ENCODE results near the gene YKT6. TPM values are rescaled to one million over a fixed set of nuclear protein-coding genes. Genes with fewer than 3 reads are reported as not detected.

Gene YKT6
- total and polyA plus RNA-seq, 2 experiments from 2014 or later = 59.8 to 105 TPM

DNA sequence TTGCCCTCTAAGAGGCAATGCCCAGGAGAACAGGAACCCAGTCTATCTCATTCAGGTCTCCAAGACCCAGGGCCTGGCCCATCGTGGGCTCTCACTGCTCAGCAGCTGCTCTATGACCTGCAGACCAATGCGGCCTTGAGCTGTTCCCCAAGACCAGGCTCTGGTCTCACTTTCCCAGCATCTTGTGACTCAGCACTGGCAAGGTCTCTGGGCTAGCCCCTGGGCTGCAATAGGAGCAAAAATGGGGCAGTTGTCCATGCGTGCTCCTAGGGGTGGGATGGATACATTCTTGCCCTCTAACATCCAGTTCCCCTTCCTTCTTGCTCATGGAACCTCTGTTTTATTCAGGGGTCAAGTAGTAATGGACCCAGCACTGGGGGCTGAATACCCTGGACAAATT, 25.0 kb upstream of the YKT6 start:
- DNase-seq (ENCODE audit: low read depth in 1 of 2, low spot score in 1 of 2) = no peak
- Histone ChIP-seq H3K4me1 (ENCODE audit: low read depth) (no peaks in the 10 kb centered on the region), H3K27me3 (no peaks in the 10 kb centered on the region), H3K4me3 (no peak overlapping the region), H3K36me3 (no peaks in the 10 kb centered on the region), H3K9me3 (ENCODE audit: low read depth) (no peaks in the 10 kb centered on the region), H3K27ac (no peak overlapping the region)
- TF ChIP-seq, protein P1, sequence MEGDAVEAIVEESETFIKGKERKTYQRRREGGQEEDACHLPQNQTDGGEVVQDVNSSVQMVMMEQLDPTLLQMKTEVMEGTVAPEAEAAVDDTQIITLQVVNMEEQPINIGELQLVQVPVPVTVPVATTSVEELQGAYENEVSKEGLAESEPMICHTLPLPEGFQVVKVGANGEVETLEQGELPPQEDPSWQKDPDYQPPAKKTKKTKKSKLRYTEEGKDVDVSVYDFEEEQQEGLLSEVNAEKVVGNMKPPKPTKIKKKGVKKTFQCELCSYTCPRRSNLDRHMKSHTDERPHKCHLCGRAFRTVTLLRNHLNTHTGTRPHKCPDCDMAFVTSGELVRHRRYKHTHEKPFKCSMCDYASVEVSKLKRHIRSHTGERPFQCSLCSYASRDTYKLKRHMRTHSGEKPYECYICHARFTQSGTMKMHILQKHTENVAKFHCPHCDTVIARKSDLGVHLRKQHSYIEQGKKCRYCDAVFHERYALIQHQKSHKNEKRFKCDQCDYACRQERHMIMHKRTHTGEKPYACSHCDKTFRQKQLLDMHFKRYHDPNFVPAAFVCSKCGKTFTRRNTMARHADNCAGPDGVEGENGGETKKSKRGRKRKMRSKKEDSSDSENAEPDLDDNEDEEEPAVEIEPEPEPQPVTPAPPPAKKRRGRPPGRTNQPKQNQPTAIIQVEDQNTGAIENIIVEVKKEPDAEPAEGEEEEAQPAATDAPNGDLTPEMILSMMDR (IDR thresholded peaks at IDR 0.05; ENCODE audit: low read depth, low read length) = no peak

DNA sequence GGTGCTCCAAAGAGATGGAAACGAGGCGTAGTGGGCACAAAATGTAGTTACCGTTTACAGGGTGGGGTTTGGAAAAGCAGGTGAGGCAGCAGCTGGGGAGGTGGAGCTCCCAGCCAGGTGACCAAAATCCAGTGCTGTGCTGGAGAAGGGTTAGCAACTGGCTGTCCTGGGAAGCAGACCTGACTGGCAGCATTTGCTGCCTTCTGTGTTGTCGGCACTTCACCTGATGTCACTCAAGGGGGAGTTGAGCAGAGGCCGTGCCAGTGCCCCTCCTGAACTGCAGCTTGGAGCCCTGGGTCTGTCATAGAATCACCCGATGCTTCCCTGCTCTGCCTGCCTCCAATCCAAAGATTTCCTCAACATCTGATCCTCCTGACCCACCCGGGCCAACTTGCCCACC, 24.3 kb upstream of the YKT6 start:
- Histone ChIP-seq H3K27me3 (no peaks in the 10 kb centered on the region), H3K36me3 (no peaks in the 10 kb centered on the region), H3K4me3 (no peak overlapping the region), H3K4me1 (ENCODE audit: low read depth) (no peaks in the 10 kb centered on the region), H3K27ac (no peak overlapping the region), H3K9me3 (ENCODE audit: low read depth) (no peaks in the 10 kb centered on the region)
- no peak for DNase-seq (ENCODE audit: low read depth in 1 of 2, low spot score in 1 of 2)
- TF ChIP-seq, protein P1 (IDR thresholded peaks at IDR 0.05; ENCODE audit: low read depth, low read length) = no peak

DNA sequence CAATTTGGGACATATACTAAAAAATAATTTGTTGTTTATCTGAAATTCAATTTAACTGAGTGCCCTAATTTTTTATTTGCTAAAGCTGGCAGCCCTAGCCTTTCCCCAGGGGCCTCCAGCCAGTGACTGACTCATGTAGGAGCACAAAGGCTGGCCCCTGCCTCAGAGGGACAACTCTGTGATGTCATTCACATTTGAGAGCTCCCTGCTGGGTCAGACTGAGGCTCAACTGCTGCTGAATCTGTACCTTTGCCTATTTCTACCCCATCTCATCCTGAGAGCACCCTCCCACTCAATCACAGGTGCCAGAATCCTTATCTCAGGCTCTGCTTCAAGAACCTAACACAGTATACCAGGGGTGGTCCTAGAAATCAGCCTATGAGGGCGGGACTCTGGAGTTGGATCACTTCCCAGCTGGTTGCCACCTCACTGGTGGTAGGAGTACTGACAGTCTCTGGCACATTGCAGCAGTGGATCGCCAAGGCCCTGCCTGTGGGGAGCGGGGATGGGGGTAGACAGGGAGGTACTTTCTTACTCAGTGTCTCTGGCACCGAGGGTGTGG, 23.1 kb upstream of the YKT6 start:
- H3K36me3 ChIP-seq = no peaks in the 10 kb centered on the region
- TF ChIP-seq, protein P1 (IDR thresholded peaks at IDR 0.05; ENCODE audit: low read depth, low read length) = no peak
- no peak overlapping the region for H3K4me3 ChIP-seq
- peak in 1 of 2 donors; percentile 18 for DNase-seq (ENCODE audit: low read depth in 1 of 2, low spot score in 1 of 2)
- H3K27ac ChIP-seq = no peak overlapping the region
- H3K27me3 ChIP-seq = no peaks in the 10 kb centered on the region
- H3K4me1 ChIP-seq (ENCODE audit: low read depth) = no peaks in the 10 kb centered on the region
- H3K9me3 ChIP-seq (ENCODE audit: low read depth) = no peaks in the 10 kb centered on the region

DNA sequence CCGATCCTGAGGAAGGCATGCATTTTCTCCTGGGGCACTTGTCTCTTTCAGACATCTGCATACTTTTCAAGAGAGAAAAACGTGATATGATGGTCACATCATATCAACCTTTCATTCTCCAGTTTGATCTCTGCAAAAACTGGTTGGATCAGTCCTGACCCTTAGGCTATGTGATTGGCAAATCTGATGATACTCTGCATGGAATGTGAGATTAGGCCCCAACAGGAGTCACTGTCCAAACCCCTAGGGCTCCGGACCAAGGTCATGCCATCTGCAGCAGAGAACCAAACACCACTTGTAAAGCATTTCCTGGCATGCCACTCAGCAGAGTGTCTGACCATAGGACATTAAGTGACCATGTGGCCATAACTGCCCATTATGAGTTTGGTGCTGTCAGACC, 20.1 kb upstream of the YKT6 start:
- TF ChIP-seq, protein P1 (IDR thresholded peaks at IDR 0.05; ENCODE audit: low read depth, low read length) = no peak
- Histone ChIP-seq H3K36me3 (no peaks in the 10 kb centered on the region), H3K27ac (no peak overlapping the region), H3K27me3 (no peaks in the 10 kb centered on the region), H3K9me3 (ENCODE audit: low read depth) (no peaks in the 10 kb centered on the region), H3K4me3 (no peak overlapping the region), H3K4me1 (ENCODE audit: low read depth) (peaks cover 5% of the 10 kb centered on the region)
- no peak for DNase-seq (ENCODE audit: low read depth in 1 of 2, low spot score in 1 of 2)

DNA sequence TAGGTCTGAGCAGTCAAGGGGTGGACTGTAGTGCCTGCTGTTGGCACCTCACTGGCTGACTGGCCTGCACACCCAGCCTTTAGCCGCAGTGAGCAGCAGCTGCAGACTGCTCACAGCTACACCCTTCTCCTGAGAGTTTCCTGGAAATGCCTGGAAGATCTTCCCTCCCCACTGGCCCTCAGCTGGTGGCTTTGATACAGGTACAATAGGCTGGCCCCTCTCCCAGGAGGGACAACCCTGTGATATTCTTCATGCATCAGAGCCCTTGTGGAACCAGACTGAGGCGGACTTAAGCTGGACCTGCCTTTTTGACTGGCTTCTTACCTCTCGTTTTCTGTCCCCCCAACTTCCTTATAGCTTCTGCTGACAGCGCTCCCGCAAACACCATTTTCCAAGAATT, 18.0 kb upstream of the YKT6 start:
- TF ChIP-seq, protein P1 (IDR thresholded peaks at IDR 0.05; ENCODE audit: low read depth, low read length) = no peak
- DNase-seq (ENCODE audit: low read depth in 1 of 2, low spot score in 1 of 2) = no peak

More for the DNA sequence above, 18.0 kb upstream of the YKT6 start:
- H3K27ac ChIP-seq = no peak overlapping the region
- no peaks in the 10 kb centered on the region for H3K36me3 ChIP-seq
- H3K9me3 ChIP-seq (ENCODE audit: low read depth) = no peaks in the 10 kb centered on the region
- H3K4me1 ChIP-seq (ENCODE audit: low read depth) = peaks cover 5% of the 10 kb centered on the region
- no peaks in the 10 kb centered on the region for H3K27me3 ChIP-seq
- H3K4me3 ChIP-seq = no peak overlapping the region
